WTC11 (cell line): ENCODE data around the gene ZNF814. TPM values are rescaled to one million over a fixed set of nuclear protein-coding genes. Genes with fewer than 3 reads are reported as not detected.
A peak's percentile ranks its signal among the peaks of the same experiment; 100 is the strongest.
"Not testable (repeated sequence)": the region's sequence is repeated elsewhere in the genome, so short reads cannot be mapped to it uniquely, and the experiment has no call there.

Source experiments
- ATAC-seq: fragments of 200-7000 bp; cut with Tn5 transposase; 2 replicates; pipeline ENCODE4 v1.10.0; 2021; ENCODE audit warnings: mild to moderate bottlenecking, moderate library complexity
- CTCF ChIA-PET: fragments of 300-600 bp; sonication (Branson Sonifier 250); formaldehyde crosslinking; loops from one replicate; lab custom pipeline; 2021; ENCODE audit warnings: antibody characterized with exemption; lab: Charles Lee
- POLR2A ChIA-PET: fragments of 350-600 bp; sonication (Branson Sonifier 250); formaldehyde crosslinking; loops from one replicate; lab custom pipeline; 2021; ENCODE audit warnings: antibody characterized with exemption; lab: Charles Lee
- DNase-seq: peaks from one replicate; pipeline ENCODE4 v3.0.0; 2021; ENCODE audit warnings: low spot score
- H3K27ac Mint-ChIP-seq: 2 replicates; pipeline ENCODE4 v1.8.0; 2021; ENCODE audit warnings: mixed read lengths
- H3K27me3 Mint-ChIP-seq: 2 replicates; pipeline ENCODE4 v1.8.0; 2021; ENCODE audit warnings: low read depth, mild to moderate bottlenecking, moderate library complexity, mixed read lengths
- H3K36me3 Mint-ChIP-seq: 2 replicates; pipeline ENCODE4 v1.8.0; 2021; ENCODE audit warnings: mixed read lengths
- H3K4me1 Mint-ChIP-seq: 2 replicates; pipeline ENCODE4 v1.8.0; 2022; ENCODE audit warnings: mixed read lengths
- H3K4me3 Mint-ChIP-seq: 2 replicates; pipeline ENCODE4 v1.8.0; 2021; ENCODE audit warnings: mild to moderate bottlenecking, moderate library complexity, mixed read lengths
- H3K9me3 Mint-ChIP-seq: 2 replicates; pipeline ENCODE4 v1.8.0; 2021; ENCODE audit warnings: mixed read lengths
- ATF1 ChIP-seq: sonication (generic); formaldehyde crosslinking; IDR thresholded peaks from 2 replicates; pipeline ENCODE4 v1.8.1; 2023; ENCODE audit warnings: mild to moderate bottlenecking, moderate library complexity, missing genetic modification reagents
- CDX4 ChIP-seq: fragments of 250-450 bp; sonication (Bioruptor Pico); IDR thresholded peaks from 2 replicates; pipeline ENCODE4 v1.9.0; 2021; ENCODE audit warnings: moderate library complexity, mild to moderate bottlenecking, inconsistent platforms, borderline replicate concordance
- FOXP1 ChIP-seq: sonication (generic); formaldehyde crosslinking; IDR thresholded peaks from 2 replicates; pipeline ENCODE4 v1.8.0; 2022; ENCODE audit warnings: missing genetic modification reagents, mild to moderate bottlenecking, moderate library complexity, borderline replicate concordance
- GABPB1 ChIP-seq: sonication (generic); formaldehyde crosslinking; IDR thresholded peaks from 2 replicates; pipeline ENCODE4 v1.8.1; 2023; ENCODE audit warnings: mild to moderate bottlenecking, missing genetic modification reagents
- JUN ChIP-seq: sonication (generic); formaldehyde crosslinking; IDR thresholded peaks from 2 replicates; pipeline ENCODE4 v1.8.0; 2023; ENCODE audit warnings: mild to moderate bottlenecking, missing genetic modification reagents
- NFATC4 ChIP-seq: fragments of 250-450 bp; sonication (Bioruptor Pico); IDR thresholded peaks from 2 replicates; pipeline ENCODE4 v1.9.0; 2021; ENCODE audit warnings: mild to moderate bottlenecking
- NR2C2 ChIP-seq: sonication (generic); formaldehyde crosslinking; IDR thresholded peaks from 2 replicates; pipeline ENCODE4 v1.8.0; 2022; ENCODE audit warnings: mild to moderate bottlenecking, missing genetic modification reagents
- PREB ChIP-seq: sonication (generic); formaldehyde crosslinking; IDR thresholded peaks from 2 replicates; pipeline ENCODE4 v1.8.1; 2022; ENCODE audit warnings: mild to moderate bottlenecking, missing genetic modification reagents, moderate library complexity, borderline replicate concordance
- SMAD3 ChIP-seq: sonication (generic); formaldehyde crosslinking; IDR thresholded peaks from 2 replicates; pipeline ENCODE4 v1.8.0; 2022; ENCODE audit warnings: missing genetic modification reagents, mild to moderate bottlenecking, borderline replicate concordance
- STAT6 ChIP-seq: sonication (generic); formaldehyde crosslinking; conservative IDR thresholded peaks from 2 replicates; pipeline ENCODE4 v1.8.1; 2023; ENCODE audit warnings: mild to moderate bottlenecking, low read depth, missing genetic modification reagents, moderate library complexity
- ZNF121 ChIP-seq: sonication (generic); formaldehyde crosslinking; IDR thresholded peaks from 2 replicates; pipeline ENCODE4 v1.8.0; 2023; ENCODE audit warnings: missing genetic modification reagents
- ZNF281 ChIP-seq: sonication (generic); formaldehyde crosslinking; IDR thresholded peaks from 2 replicates; pipeline ENCODE4 v1.8.0; 2023; ENCODE audit warnings: mild to moderate bottlenecking, missing genetic modification reagents
- total RNA-seq: library from RNA; stranded (reverse); gene quantifications from 3 replicates; pipeline ENCODE4 v1.2.3, GENCODE V29; 2021
- TF ChIP-seq, protein P1 (sequence below): sonication (generic); formaldehyde crosslinking; conservative IDR thresholded peaks from 2 replicates; pipeline ENCODE4 v1.8.1; 2022; ENCODE audit warnings: mild to moderate bottlenecking, missing genetic modification reagents

The ZNF814 gene
- total RNA-seq, 1 experiment from 2014 or later: 60.7 TPM

DNA sequence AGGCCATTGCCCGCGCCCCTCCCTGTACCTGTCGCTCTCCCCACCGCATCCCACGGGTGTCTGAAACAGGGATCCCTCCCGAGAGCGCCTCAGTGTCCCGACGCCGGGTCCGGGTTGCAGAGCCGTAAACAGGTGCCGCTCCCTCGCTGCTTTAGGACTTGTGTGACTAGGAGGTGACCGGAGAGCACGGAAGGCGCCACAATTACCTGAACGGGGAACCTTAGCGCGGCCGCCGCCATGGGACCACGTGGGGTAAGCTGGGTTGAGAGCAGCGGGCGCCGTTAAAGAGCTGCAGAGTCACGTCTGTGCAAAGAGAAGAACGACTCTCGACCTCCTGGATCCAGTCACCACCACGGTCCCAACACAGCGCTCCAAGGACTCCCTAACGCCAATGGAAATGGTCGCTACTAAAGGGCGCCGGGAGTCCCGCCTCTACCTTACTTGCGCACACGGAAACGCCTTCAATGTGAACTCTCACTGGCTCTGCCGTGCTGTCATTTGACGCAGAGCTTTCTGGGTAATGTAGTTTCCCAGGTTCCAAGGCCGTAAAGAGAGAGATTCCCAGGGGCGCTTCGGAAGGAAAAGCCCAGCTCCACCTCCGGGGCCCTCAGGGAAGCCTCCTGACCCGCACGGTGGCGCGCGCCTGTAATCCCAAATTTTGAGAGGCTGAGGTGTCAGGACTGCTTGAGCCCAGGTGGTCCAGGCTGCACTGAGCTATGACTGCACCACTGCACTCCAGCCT lies 74.2 kb downstream of the ZNF814 start, which contains the start of gene ZNF552 (continued):
- peak; percentile 42; the same call in 1 of the 2 replicates for TF ChIP-seq SMAD3

GRCh38 chr19:57813919-57814504 lies 74.8 kb downstream of the ZNF814 start:
- Mint-ChIP-seq H3K4me3 (peak overlapping the region; percentile 96), H3K27me3 (no peaks in the 10 kb centered on the region), H3K27ac (peak overlapping the region; percentile 92), H3K4me1 (peaks cover 38% of the 10 kb centered on the region), H3K36me3 (peaks cover 29% of the 10 kb centered on the region), H3K9me3 (no peaks in the 10 kb centered on the region)
- ChIA-PET POLR2A (interaction anchor here (1.3 to 1.4 kb wide), 2 partner anchors 14 to 67 kb away, joined by 6 to 7 read pairs; partner anchors contain the start of gene ZNF776), CTCF (no interaction called here)
- ATAC-seq: peak; percentile 3; the same call in 1 of the 2 replicates
- DNase-seq: no peak
- TF ChIP-seq GABPB1 (CRISPR knock-in tag) (no peak), STAT6 (CRISPR knock-in tag) (no peak), FOXP1 (CRISPR knock-in tag) (no peak), NFATC4 (CRISPR knock-in tag) (no peak), CDX4 (CRISPR knock-in tag) (no peak), ZNF121 (CRISPR knock-in tag) (no peak), ZNF281 (no peak), JUN (no peak), NR2C2 (CRISPR knock-in tag) (no peak), PREB (CRISPR knock-in tag) (no peak), ATF1 (no peak)
- TF ChIP-seq, protein P1, sequence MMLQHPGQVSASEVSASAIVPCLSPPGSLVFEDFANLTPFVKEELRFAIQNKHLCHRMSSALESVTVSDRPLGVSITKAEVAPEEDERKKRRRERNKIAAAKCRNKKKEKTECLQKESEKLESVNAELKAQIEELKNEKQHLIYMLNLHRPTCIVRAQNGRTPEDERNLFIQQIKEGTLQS (CRISPR knock-in tag): no peak

DNA sequence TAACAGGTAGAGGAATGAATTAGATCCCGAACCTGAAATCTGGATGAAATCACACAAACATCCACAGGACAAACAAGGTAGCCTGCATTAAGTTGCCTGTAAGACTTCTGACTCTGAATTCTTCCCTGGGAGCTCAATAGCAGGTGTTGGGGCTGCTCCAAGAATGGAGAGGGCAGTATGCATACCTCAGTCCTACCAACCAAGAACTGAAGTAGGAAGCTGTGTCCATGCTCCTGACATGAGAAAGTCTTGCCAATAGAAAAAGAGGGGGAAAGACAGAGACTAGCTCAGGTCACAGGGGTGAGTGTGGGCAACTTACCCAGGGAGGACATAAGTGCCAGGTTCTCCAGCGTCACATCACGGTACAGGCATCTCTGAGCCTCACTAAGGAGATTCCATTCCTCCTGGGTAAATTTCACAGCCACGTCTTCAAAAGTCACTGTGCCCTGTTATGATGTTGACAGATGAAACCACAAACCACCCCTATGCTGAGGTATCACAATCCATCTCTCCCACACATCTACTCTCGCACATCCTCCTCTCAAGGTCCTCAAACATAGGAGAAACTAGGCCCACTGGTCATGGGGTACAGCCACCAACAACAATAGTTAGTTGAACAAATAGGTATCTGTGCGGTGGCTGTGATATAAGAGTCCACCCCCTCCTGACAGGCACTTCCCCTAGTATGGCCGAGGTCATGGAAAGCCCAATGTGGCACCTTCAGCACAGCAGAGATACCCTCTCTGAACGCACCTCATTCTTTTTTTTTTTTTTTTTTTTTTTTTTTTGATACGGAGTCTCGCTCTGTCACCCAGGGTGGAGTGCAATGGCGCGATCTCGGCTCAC lies 75.6 kb downstream of the ZNF814 start:
- CTCF ChIA-PET, DNase-seq, H3K27ac Mint-ChIP-seq, H3K9me3 Mint-ChIP-seq, POLR2A ChIA-PET, H3K27me3 Mint-ChIP-seq, ATAC-seq: not testable (repeated sequence)
- Mint-ChIP-seq H3K36me3 (peaks cover 35% of the 10 kb centered on the region), H3K4me3 (peak overlapping the region; percentile 96), H3K4me1 (peaks cover 31% of the 10 kb centered on the region)
